H54 (cell line): Measurements from ENCODE around the gene RBM10.

Source experiments
- DNase-seq: peaks from one replicate; pipeline ENCODE4 v3.0.0; 2011; ENCODE audit warnings: low spot score, mixed read lengths; ENCODE audit not compliant: insufficient read length
- FAIRE-seq: peaks from 3 replicates; lab custom pipeline; 2011; peaks lifted over from hg19 to GRCh38; lab: Jason Lieb, UNC
- POLR2A ChIP-seq: IDR thresholded peaks from 2 replicates; pipeline ENCODE4 v1.6.1; 2011; ENCODE audit warnings: low read depth, mild to moderate bottlenecking, low read length

The RBM10 gene

GRCh38 chrX:47231167-47231566 is 86.1 kb downstream of the RBM10 start:
- TF ChIP-seq POLR2A = no peak
- DNase-seq = no peak
- FAIRE-seq = no peak

- TF ChIP-seq POLR2A = no peak
- FAIRE-seq (no peak), DNase-seq (no peak)
Observed at GRCh38 chrX:47232197-47232802, 87.3 kb downstream of the RBM10 start.

- TF ChIP-seq POLR2A = peak; percentile 75
- DNase-seq (no peak), FAIRE-seq (no peak)
Observed at GRCh38 chrX:47232803-47233332, 87.8 kb downstream of the RBM10 start, which contains the start of gene USP11. Gene USP11 (plus strand): TSS chrX:47233009. CDS start chrX:47233044, 35 bp downstream.

GRCh38 chrX:47233333-47234113 is 88.5 kb downstream of the RBM10 start:
- DNase-seq (peak; percentile 47), FAIRE-seq (no peak)
- no peak for TF ChIP-seq POLR2A

GRCh38 chrX:47234583-47234982 is 89.6 kb downstream of the RBM10 start:
- FAIRE-seq (no peak), DNase-seq (no peak)
- TF ChIP-seq POLR2A = no peak

- FAIRE-seq (no peak), DNase-seq (no peak)
- no peak for TF ChIP-seq POLR2A
Observed at GRCh38 chrX:47235691-47236103, 90.7 kb downstream of the RBM10 start.
